Prostate gland (tissue), 2 donors: ENCODE results near the gene CXCR3. TPM values are rescaled to one million over a fixed set of nuclear protein-coding genes. Genes with fewer than 3 reads are reported as not detected.
"Not testable (repeated sequence)": the region's sequence is repeated elsewhere in the genome, so short reads cannot be mapped to it uniquely, and the experiment has no call there.

Experiments
- DNase-seq: peaks from one replicate; pipeline ENCODE4 v3.0.0-alpha.2; 2019; ENCODE audit warnings: low spot score
- H3K27ac ChIP-seq, 2 donors: fragments of 200-600 bp; sonication (generic); 2 replicates each; pipeline ENCODE4 v1.5.1; 2017 to 2019
- H3K27me3 ChIP-seq: fragments of 200-600 bp; sonication (generic); replicated peaks from 2 replicates; pipeline ENCODE4 v1.5.1; 2019; ENCODE audit not compliant: insufficient read depth
- H3K36me3 ChIP-seq, 2 donors: fragments of 200-600 bp; sonication (generic); 1 replicate in 1 of 2; 2 replicates in 1 of 2; pipeline versions ENCODE4 v1.5.1 to v1.8.1; 2017 to 2019
- H3K4me1 ChIP-seq: fragments of 200-600 bp; sonication (generic); replicated peaks from 2 replicates; pipeline ENCODE4 v1.5.1; 2019
- H3K4me3 ChIP-seq, 2 donors: fragments of 200-600 bp; sonication (generic); 2 replicates each; pipeline ENCODE4 v1.5.1; 2017 to 2019
- H3K9me3 ChIP-seq: fragments of 200-600 bp; sonication (generic); 2 replicates; pipeline ENCODE4 v1.5.1; 2017
- CTCF ChIP-seq, 4 experiments: fragments of 200-600 bp in 2 of 4; fragments of 450-650 bp in 2 of 4; sonication (generic) in 2 of 4; IDR thresholded peaks; 1 replicate in 3 of 4; 2 replicates in 1 of 4; pipeline ENCODE4 v1.5.1; 2016 to 2019; ENCODE audit warnings: antibody characterized with exemption in 4 of 4, mild to moderate bottlenecking in 2 of 4, moderate library complexity in 2 of 4
- POLR2A ChIP-seq: fragments of 450-650 bp; IDR thresholded peaks from one replicate; pipeline ENCODE4 v1.6.1; 2016; ENCODE audit warnings: antibody characterized with exemption, mild to moderate bottlenecking
- POLR2AphosphoS5 ChIP-seq: sonication (generic); formaldehyde crosslinking; IDR thresholded peaks from one replicate; pipeline ENCODE4 v1.6.1; 2017; ENCODE audit warnings: antibody characterized with exemption
- WGBS: methylation state at CpG from one replicate; pipeline ENCODE4 v1.1.5; 2018; 5-methylcytosine and 5-hydroxymethylcytosine counted together
- intact Hi-C: fragments of 100-400 bp; cut with DNase I; formaldehyde crosslinking; loops from one replicate; pipeline ENCODE4 v1.14.2; 2022
- total RNA-seq, 2 donors: library from RNA; depleted of rRNA; stranded (reverse); fragments of >200 nt; gene quantifications; one replicate each; pipeline ENCODE4 v1.1.0, GENCODE V29; 2016

CXCR3 gene
- total RNA-seq, 2 donors from 2014 or later, result 1.1 TPM; not detected in 1

- H3K27ac ChIP-seq, result no peak overlapping the region
- no peaks in the 10 kb centered on the region for H3K27me3 ChIP-seq
- no peaks in the 10 kb centered on the region for H3K36me3 ChIP-seq
- H3K4me3 ChIP-seq, result no peak overlapping the region
- no peak for DNase-seq
- 64% methylated on average over 9 of the region's 9 CpGs for WGBS
- intact Hi-C loops, result no loop called here
- H3K9me3 ChIP-seq, result no peaks in the 10 kb centered on the region
- no peaks in the 10 kb centered on the region for H3K4me1 ChIP-seq
- TF ChIP-seq POLR2A, result no peak
- TF ChIP-seq CTCF (IDR thresholded peaks at IDR 0.05), result no peak
- TF ChIP-seq POLR2AphosphoS5, result no peak
These were observed 11.6 kb downstream of the CXCR3 start for GRCh38 chrX:71606536-71607216.

- intact Hi-C loops, result no loop called here
These were observed 13.3 kb downstream of the CXCR3 start for GRCh38 chrX:71604796-71605568.

GRCh38 chrX:71604141-71604540, 14.2 kb downstream of the CXCR3 start:
- no peaks in the 10 kb centered on the region for H3K36me3 ChIP-seq
- no peaks in the 10 kb centered on the region for H3K9me3 ChIP-seq
- 91% methylated on average over 10 of the region's 10 CpGs for WGBS
- no peaks in the 10 kb centered on the region for H3K4me1 ChIP-seq
- DNase-seq, result no peak
- no peak overlapping the region for H3K4me3 ChIP-seq
- no peaks in the 10 kb centered on the region for H3K27me3 ChIP-seq
- TF ChIP-seq POLR2AphosphoS5 (no peak), CTCF (IDR thresholded peaks at IDR 0.05) (no peak), POLR2A (no peak)
- no peak overlapping the region for H3K27ac ChIP-seq
- intact Hi-C loops, result no loop called here

More at GRCh38 chrX:71604796-71605568, 13.3 kb downstream of the CXCR3 start:
- H3K27me3 ChIP-seq, result no peaks in the 10 kb centered on the region
- no peaks in the 10 kb centered on the region for H3K4me1 ChIP-seq
- H3K4me3 ChIP-seq, result no peak overlapping the region
- H3K27ac ChIP-seq, result no peak overlapping the region
- no peaks in the 10 kb centered on the region for H3K36me3 ChIP-seq
- no peaks in the 10 kb centered on the region for H3K9me3 ChIP-seq
- DNase-seq, result no peak
- 93% methylated on average over 7 of the region's 8 CpGs for WGBS
- TF ChIP-seq POLR2A, result no peak
- no peak for TF ChIP-seq POLR2AphosphoS5
- TF ChIP-seq CTCF (IDR thresholded peaks at IDR 0.05), result no peak

GRCh38 chrX:71603618-71604017, 14.7 kb downstream of the CXCR3 start:
- no peak overlapping the region for H3K4me3 ChIP-seq
- no peaks in the 10 kb centered on the region for H3K36me3 ChIP-seq
- TF ChIP-seq CTCF (IDR thresholded peaks at IDR 0.05) (no peak), POLR2A (no peak), POLR2AphosphoS5 (no peak)
- DNase-seq, result no peak
- intact Hi-C loops, result no loop called here
- H3K27me3 ChIP-seq, result no peaks in the 10 kb centered on the region
- WGBS, result 94% methylated on average over 33 of the region's 33 CpGs
- H3K4me1 ChIP-seq, result no peaks in the 10 kb centered on the region
- H3K9me3 ChIP-seq, result no peaks in the 10 kb centered on the region
- H3K27ac ChIP-seq, result no peak overlapping the region

GRCh38 chrX:71599965-71600364, 18.3 kb downstream of the CXCR3 start:
- no peak for DNase-seq
- H3K4me3 ChIP-seq, result no peak overlapping the region
- no peaks in the 10 kb centered on the region for H3K27me3 ChIP-seq
- TF ChIP-seq CTCF (IDR thresholded peaks at IDR 0.05), result no peak
- TF ChIP-seq POLR2A, result no peak
- TF ChIP-seq POLR2AphosphoS5, result no peak
- no peak overlapping the region for H3K27ac ChIP-seq
- no peaks in the 10 kb centered on the region for H3K9me3 ChIP-seq
- intact Hi-C loops, result no loop called here
- 80% methylated on average over 2 of the region's 2 CpGs for WGBS
- H3K4me1 ChIP-seq, result no peaks in the 10 kb centered on the region
- no peaks in the 10 kb centered on the region for H3K36me3 ChIP-seq

GRCh38 chrX:71593210-71593609, 25.1 kb downstream of the CXCR3 start:
- H3K27ac ChIP-seq, H3K4me3 ChIP-seq, intact Hi-C loops, H3K9me3 ChIP-seq, H3K4me1 ChIP-seq, H3K27me3 ChIP-seq, H3K36me3 ChIP-seq, DNase-seq: not testable (repeated sequence)
- 100% methylated on average over 2 of the region's 8 CpGs for WGBS
